Activated CD4-positive, alpha-beta T cell treated with anti-CD3 and anti-CD28 coated beads, Interleukin-2, amount 50 U/mL, for 16 hours (primary cell): ENCODE results near the gene NACC2.
"Not testable (repeated sequence)": the region's sequence is repeated elsewhere in the genome, so short reads cannot be mapped to it uniquely, and the experiment has no call there.

Source experiments
- DNase-seq: peaks from one replicate; pipeline ENCODE4 v3.0.0-alpha.2; 2020

The NACC2 gene

DNA sequence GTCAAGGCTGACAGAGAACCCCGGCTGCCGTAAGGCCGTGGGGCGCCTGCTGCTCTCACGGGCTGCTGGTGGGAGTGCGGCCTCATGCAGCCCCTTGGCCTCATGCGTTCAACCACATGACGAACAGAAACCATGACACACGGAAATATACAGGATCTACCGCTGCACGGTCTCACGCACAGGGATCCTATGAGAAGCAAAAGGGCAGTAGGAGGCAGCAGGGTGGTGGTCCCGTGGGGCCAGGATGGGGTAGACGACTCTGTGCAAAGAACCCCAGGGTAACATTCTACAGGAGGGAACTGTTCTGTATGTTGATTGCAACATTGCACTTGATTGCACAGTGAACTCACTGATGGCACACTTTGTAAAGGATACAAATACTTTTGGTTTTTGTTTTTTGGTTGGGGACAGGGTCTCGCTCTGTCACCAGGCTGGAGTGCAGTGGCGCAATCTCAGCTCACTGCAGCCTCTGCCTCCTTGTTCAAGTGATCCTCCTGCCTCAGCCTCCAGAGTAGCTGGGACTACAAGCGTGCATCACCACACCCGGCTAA, 51.6 kb downstream of the NACC2 start:
- DNase-seq = no peak

DNA sequence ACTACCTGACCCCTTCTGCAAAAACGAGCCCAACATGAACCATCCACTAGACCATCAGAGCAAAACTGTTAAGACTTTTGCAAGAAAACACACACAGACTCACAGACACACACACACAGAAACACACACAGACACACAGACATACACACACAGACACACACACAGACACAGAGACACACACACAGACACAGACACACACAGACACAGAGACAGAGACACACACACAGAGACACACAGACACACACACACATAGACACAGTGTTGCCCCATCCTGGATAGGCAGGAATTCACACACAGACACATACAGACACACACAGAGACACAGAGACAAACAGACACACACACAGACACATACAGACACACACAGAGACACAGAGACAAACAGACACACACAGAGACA, 52.5 kb downstream of the NACC2 start:
- no peak for DNase-seq

DNA sequence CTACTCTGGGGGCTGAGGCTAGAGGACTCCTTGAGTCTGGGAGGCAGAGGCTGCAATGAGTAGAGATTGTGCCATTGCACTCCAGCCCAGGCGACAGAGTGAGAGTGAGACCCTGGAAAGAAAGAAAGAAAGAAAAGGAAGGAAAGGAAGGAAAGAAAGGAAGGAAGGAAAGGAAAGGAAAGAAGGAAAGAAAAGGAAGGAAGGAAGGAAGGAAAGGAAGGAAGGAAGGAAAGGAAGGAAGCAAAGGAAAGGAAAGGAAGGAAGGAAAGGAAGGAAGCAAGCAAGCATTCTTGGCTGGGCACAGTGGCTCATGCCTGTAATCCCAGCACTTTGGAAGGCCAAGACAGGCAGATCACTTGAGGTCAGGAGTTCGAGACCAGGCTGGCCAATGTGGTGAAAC, 54.2 kb downstream of the NACC2 start:
- not testable (repeated sequence) for DNase-seq

DNA sequence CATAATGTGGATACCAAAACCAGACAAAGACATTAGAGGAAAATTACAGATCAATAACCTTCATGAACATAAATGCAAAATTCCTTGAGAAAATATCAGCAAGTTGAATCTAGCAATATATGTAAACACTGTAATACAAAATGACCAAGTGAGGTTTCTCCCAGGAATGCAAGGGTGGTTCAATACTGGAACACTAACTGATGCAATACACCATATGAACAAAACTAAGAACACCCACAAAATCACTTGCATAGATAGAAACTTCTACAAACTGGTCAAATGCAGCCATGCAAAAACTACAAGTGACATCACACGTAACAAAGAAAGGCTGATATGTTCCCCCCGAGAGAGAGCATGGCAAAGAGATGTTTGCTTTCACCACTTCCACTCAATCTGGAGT, 55.6 kb downstream of the NACC2 start:
- no peak for DNase-seq

DNA sequence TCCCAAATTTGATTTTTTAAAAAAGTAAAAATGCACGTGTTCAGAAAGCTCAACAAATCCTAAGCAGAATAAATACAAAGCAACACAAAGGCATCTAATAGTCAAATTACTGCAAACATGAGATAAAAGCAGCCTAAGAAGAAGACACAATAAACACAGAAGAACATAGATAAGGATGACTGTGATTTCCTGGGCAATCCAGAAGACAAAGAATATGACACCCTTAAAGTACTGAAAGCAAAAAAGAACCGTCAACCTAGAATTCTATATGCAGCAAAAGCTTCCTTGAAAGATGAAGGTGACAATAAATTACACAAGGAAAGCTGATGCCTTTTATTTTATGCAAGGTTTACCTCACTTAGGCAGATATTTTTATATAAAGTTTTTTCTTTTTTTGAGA, 58.2 kb downstream of the NACC2 start:
- DNase-seq = no peak

DNA sequence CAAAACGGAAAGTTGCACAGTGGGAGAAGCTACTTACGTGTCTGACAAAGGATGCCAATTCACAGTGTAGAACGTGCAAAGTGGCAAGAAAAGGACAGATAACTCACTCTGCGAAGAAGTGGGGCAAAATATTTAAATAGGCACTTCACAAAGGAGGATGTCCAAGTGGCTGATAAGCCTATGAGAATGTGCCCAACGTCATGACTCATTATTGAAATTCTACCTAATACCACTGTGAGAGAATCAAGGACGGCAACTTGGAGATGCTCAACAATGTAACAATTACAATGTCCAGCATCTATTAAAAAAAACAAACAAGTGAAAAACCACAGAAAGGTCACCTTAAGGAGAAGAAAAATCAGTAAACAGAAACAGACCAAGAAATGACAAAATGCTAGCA, 59.0 kb downstream of the NACC2 start:
- no peak for DNase-seq

DNA sequence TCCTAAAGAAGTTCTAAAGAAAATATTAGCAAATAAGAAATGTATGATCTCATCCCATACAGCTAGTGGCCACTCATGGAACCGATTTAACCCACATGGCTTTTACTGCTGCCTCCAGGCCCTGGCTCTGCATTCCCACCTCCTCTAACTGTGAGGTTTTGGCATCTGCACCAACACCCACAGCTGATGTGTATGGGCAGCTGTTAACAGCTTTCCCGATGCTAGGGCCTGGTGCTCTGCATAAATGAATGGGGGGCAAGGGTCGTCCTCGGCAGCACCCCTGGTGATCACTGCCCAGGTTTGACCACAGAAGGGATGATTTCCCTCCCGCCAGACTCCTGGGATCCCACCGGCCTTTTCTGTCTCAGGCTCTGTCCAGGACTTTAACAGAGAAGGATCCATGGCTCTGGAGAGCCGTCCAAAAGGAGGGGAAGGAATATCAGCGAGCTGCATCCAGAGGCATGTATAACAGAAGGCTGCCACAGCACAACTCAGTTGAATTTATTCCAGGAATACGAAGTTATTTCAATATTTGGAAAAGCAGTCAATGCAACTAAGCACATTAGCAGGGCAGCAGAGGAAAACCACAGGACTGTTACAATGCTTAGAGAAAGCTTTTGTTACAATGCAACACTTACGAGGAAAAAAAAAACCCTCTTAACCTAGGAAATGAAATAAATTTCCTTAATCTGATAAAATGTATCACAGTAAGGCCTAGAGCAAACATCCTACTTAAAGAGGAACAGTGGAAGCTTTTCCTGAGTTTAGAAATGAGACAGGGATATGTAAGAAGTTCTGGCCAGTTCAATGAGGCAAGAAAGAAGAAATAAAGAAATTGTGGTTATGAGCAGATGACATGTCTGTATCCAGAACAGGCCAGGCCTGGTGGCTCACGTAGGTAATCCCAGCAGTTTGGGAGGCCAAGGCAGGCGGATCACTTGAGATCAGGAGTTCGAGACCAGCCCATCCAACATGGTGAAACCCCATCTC, 63.1 kb downstream of the NACC2 start:
- no peak for DNase-seq

DNA sequence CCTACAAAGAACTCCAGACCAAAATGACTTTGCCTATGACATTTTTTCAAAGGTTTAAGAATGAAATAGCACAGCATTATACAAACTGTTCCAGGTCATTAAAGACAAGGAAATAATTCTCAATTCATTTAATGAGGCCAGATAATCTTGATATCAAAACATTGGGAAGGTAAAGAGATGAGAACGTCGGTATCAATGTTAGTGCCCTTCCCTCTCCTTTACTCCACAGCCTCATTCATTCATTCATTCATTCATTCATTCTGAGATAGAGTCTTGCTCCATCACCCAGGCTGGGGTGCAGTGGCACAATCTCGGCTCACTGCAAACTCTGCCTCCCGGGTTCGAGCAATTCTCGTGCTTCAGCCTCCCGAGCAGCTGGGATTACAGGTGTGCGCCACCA, 64.0 kb downstream of the NACC2 start:
- DNase-seq = no peak

DNA sequence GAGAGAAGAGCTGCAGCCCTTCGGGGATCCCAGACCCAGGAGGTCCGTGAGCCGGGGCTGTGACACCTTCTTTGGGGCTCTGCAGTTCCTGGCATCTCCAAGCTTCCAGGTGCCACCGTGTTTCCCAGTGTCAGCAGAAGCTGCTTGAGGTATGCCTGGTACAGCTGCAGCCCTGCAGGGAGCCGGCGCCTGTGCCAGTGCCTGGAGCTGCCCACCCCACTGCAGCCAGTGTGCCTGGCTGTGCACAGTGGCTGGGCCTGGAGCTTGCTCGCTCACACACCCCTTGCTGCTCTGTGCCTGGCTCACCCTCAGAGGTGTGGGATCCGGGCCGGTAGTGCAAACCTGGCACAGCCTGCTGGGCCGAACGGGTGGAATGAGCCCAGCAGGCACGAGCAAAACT, 65.5 kb downstream of the NACC2 start:
- no peak for DNase-seq

DNA sequence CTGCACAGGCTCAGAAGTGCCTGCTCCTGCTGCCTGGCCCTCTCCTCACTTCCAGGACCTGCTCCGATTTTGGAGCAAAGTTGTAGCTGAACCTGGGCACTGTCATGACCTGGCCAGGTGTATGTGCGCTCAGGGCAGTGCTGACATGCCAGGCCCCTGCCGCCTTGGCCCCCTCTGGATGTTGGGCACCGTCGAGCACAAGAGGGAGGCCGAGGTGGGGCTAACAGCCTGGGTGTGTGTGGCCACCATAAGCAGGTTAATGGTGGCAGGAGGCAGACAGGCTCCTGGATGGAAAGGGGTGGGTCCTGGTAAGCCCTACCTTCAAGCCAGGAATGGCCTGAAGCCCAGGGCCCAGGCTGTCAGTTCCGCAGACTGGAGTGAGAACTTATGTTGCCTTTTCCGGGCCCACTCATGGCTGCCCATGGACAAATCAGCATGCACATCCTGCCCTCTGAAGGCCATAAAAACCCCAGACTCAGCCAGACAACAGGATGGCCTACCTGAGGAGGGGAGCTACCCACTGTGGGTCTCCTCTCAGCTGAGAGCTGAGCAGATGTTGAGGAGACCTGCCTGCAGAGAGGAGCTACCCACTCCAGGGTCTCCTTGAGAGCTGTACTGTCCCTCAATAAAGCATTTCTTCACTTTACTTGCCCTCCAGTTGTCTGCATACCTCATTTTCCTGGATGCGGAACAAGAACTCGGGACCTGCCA, 66.2 kb downstream of the NACC2 start:
- no peak for DNase-seq

DNA sequence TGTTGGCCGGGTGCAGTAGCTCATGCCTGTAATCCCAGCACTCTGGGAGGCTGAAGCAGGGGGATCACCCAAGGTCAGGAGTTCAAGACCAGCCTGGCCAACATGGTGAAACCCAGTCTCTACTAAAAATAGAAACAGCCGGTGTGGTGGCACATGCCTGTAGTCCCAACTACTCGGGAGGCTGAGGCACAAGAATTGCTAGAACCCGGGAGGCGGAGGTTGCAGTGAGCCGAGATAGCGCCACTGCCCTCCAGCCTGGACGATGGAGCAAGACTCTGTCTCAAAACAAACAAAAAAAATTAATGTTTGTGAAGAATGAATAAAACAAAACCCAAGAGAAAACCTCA, 68.2 kb downstream of the NACC2 start:
- not testable (repeated sequence) for DNase-seq

DNA sequence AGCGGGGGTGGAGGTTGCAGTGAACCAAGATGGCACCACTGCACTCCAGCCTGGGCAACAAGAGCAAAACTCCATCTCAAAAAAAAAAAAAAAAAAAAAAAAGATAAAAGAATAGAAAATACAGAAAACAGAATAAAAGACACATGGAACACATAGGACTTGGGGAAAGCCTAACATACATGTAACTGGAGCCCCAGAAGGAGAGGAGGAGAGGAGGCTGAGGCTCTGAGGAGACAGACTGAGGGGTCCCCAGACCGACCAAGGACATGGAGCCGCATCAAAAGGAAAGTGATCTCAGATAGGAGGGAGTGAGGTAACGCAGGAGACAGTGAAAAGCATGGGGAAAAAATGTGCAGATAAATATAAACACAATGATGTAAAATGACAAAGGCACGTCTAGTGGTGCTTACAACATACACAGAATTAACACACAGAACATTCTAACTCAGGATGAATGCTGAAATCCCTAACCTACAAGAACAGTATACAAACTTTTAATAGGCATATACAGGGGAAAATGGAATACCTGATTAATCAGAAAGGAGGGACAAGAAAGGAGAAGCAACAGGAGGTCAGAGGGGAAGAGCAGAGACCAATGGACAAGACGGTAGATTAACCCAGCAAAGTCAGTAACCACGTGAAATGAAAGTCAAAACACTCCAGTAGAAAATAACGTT, 68.7 kb downstream of the NACC2 start:
- DNase-seq = no peak

DNA sequence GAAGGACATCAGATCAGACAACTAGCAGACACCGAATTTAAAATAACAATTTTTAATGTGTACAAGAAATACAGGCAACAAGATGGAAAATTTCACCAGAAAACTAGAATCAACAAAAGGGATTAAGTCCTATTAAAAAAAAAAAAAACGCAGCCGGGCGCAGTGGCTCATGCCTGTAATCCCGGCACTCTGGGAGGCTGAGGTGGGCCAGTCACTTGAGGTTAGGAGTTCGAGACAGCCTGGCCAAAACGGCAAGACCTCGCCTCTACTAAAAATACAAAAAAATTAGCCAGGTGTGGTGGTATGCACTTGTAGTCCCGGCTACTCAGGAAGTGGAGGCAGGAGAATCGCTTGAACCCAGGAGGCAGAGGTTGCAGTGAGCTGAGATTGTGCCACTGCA, 69.6 kb downstream of the NACC2 start:
- DNase-seq = no peak

DNA sequence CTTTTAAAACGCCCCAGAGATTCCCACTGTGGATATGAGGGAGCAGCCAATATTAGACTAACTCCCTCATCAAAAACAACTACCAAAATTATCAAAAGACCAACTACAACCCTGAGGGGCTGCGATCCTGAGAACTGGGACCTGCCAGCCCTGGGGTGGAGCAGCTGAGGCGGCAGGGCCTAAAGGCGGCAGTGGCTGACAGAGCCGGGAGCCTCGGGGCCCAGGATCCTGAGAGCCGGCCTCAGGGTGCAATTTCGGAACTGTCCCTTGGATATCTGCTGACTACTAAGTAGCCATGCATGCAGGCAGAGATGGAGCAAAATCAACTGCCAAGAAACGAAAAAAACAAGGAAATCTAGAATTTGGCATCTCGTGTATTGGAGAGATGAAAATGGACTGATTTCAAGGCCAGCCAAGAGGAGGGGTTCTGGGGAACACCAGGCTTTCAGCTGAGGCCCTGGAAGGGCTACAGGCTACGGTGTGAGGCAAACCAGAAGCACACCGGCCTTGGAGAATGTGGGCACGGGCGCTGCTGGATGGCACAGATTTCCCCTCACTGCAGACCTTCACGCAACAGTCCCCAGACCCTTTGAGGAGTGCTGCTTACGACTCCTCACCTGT, 70.3 kb downstream of the NACC2 start:
- no peak for DNase-seq

DNA sequence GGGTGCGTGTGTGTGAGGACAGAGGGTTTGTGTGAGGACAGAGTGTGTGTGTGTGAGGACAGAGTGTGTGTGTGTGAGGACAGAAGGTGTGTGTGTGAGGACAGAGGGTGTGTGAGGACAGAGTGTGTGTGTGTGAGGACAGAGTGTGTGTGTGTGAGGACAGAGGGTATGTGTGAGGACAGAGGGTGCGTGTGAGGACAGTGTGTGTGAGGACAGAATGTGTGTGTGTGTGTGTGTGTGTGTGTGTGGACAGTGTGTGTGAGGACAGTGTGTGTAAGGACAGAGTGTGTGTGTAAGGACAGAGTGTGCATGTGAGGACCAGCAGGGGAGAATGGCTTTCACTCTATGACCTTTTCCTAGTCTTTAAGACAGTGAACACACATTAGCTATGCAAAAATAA, 70.8 kb downstream of the NACC2 start:
- DNase-seq = no peak

DNA sequence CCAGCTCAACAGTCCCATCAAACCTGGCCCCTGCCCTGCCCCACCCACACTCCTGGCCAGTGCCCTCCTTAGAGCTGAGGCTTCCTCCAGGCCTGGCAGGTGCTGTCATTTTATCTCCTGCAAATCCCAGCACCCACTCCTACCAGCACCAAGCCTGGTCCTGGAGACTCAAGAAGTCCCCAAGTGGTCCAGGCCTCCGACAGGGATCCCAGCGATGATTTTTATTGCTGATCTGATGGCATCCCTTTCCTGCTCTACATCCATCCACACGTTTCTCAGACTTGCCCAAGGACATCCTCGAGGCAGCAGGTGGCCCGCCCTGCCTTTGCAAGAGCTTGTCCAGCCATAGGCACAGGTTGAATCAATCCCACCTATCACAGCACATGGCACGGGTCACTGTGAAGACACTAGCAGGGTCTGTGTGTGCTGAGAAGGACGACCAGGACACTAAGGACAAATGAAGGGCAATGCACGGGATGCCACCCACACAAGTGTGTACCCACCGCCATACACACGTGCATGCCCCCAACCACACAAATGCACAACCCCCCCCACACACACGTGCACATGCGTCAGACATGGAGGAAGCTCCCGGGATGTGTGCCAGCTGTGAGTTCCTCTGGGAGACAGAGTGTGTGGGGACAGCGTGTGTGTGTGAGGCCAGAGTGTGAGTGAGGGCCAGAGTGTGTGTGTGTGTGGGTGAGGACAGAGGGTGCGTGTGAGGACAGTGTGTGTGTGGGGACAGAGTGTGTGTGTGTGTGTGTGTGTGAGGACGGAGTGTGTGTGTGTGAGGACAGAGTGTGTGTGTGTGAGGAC, 71.5 kb downstream of the NACC2 start:
- DNase-seq = no peak

DNA sequence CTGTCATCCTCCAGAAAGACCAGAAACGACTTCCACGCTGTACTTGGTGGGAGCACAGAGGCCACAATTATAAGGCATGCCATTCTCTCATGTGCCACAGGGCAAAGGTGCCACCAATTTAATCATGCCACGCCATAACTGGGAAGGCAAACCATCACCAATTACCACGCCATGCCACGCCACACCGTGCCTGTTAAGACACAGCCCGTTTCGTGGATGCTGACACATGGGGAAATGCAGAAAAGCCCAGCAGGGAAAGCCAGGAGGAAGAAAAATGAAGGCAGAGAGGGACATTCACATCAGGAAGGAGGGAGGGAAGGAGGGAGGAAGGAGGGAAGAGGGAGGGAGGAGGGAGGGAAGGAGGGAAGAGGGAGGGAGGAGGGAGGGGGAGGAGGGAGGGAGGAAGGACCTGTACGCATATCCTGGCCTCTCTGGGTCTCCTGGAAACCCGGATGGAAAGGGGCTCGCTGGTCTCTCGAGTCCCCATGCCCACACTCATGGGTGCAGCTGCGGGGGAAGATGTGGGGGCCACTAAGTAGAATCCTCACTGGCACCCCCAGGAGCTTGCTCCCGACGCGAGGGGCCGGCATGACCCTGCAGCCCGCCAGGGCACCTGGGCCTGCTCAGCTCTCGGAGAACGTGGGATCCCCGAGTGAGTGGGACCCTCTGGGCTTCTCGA, 72.2 kb downstream of the NACC2 start:
- no peak for DNase-seq

DNA sequence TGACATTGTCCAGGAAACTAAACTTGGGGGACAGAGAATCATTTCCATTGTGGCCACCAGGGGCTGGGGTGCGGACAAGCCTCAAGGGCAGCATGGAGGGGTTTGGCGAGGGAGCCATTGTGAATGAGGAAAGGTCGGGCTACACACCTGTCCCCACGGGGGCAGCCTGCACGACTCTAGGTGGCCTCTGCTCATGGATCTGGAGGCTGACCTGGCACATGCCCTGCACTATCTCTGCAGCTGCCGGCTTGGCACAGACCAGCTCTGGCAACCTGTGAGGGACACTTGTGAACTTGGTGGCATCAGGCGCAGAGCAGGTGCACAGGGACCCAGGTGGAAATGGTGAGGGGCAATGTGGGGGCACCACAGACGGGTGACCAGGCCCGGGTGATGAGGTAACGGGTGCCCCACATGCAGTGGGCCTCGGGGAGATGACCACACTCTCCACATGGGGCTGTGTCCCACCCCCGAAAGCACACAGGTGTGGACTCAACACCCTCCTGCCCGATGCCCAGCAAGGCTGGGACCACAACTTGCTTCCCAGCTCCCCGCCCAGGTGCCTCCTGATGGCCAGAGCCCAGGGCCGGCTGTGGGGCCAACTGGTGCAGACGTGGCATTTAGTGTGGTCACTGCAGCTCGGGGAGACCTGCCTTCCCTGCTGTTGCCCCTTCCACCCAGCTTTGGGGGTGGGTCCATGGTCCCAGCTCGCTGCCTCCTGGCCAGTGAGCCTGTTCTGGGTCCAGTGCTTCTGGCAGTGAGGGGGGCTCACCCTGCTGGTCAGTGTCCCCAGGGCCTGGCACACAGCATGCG, 73.0 kb downstream of the NACC2 start:
- no peak for DNase-seq

DNA sequence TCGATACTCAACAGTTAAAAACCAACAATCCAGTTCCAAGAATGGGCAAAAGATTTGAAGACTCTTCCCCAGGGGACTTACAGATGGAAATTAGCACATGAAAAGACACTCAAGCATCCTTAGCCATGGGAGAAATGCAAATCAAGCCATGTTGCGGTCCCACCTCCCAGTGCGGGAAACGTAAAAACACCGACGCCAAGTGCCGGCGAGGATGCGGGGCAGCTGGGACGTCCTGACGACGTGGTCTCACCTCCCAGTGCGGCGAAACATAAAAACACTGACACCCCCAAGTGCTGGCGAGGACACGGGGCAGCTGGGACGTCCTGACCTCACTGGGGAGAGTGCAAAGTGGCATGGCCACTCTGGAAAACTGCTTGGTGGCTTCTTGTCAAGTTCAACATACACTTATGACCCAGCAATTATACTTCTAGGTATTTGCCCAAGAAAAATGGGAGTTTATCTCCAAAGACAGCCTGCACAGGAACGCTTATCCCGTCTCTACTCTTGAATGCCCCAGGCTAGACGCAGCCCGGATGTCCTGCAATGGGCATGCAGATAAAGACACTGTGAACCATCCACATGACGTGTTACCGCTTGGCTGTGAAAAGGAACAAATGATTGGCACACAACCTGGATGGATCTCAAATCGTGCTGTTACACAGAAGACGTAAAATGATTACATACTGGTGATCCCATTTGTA, 73.8 kb downstream of the NACC2 start:
- DNase-seq = no peak

DNA sequence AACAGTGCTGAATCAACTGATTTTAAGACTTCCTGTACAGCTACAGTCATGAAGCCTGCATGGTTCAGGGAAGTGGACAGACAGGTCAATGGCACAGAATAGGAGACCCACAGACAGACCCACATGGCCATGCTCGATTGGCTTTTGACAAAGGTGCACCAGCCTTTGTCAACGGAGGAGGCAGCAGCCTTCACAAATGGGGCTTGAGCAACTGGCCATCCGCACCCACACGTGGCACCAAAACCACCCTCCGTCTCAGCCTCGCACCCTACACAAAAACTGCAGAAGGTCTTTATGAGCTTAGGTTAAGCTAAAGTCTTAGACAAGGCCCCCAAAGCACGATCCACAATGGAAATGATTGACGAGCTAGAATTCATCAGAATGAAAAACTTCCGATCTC, 74.4 kb downstream of the NACC2 start:
- DNase-seq = no peak
